PC-3 (cell line): ENCODE results near the gene SCNN1B. TPM values are rescaled to one million over a fixed set of nuclear protein-coding genes. Genes with fewer than 3 reads are reported as not detected.

Source experiments
- ATAC-seq: fragments of 200-7000 bp; cut with Tn5 transposase; 2 replicates; pipeline ENCODE4 v1.9.1; 2020; ENCODE audit warnings: mild to moderate bottlenecking, moderate library complexity
- BruUV-seq: library from RNA; stranded (reverse); fragments of 400-500 nt; replicated peaks from 2 replicates; lab custom pipeline; 2021; lab: Mats Ljungman, UMichigan
- CTCF ChIA-PET: fragments of 300-600 bp; sonication (Branson Sonifier 250); formaldehyde crosslinking; loops from one replicate; lab custom pipeline; 2022; ENCODE audit warnings: antibody characterized with exemption; lab: Charles Lee
- POLR2A ChIA-PET: fragments of 300-600 bp; sonication (Branson Sonifier 250); formaldehyde crosslinking; loops from one replicate; lab custom pipeline; 2022; ENCODE audit warnings: antibody characterized with exemption; ENCODE audit not compliant: unreplicated experiment; lab: Charles Lee
- DNase-seq: peaks from one replicate; pipeline ENCODE4 v3.0.0-alpha.2; 2015
- H2AFZ ChIP-seq: fragments of 300-600 bp; sonication (generic); 2 replicates; pipeline ENCODE4 v1.6.0; 2016; ENCODE audit warnings: antibody characterized with exemption, low read length
- H3F3A ChIP-seq: fragments of 300-600 bp; sonication (generic); one replicate; pipeline ENCODE4 v1.6.0; 2017; ENCODE audit warnings: antibody characterized with exemption, low read length, control low read depth, mild to moderate bottlenecking; ENCODE audit not compliant: unreplicated experiment
- H3K27ac ChIP-seq: fragments of 300-600 bp; sonication (generic); 2 replicates; pipeline ENCODE4 v1.5.1; 2016; ENCODE audit warnings: mild to moderate bottlenecking, low read length
- H3K27me3 ChIP-seq: fragments of 300-600 bp; sonication (generic); 2 replicates; pipeline ENCODE4 v1.6.1; 2016; ENCODE audit warnings: low read length, mixed read lengths
- H3K36me3 ChIP-seq: fragments of 300-600 bp; sonication (generic); 2 replicates; pipeline ENCODE4 v1.6.1; 2016; ENCODE audit warnings: low read depth, mixed run types, low read length, mixed read lengths
- H3K4me1 ChIP-seq: fragments of 300-600 bp; sonication (generic); 2 replicates; pipeline ENCODE4 v1.5.1; 2016; ENCODE audit warnings: low read length; ENCODE audit not compliant: insufficient read depth
- H3K4me2 ChIP-seq: fragments of 300-600 bp; sonication (generic); 2 replicates; pipeline ENCODE4 v1.6.0; 2016; ENCODE audit warnings: low read length
- H3K4me3 ChIP-seq: fragments of 300-600 bp; sonication (generic); 2 replicates; pipeline ENCODE4 v1.5.1; 2016; ENCODE audit warnings: mild to moderate bottlenecking, low read length, mixed read lengths
- H3K79me2 ChIP-seq: fragments of 300-600 bp; sonication (generic); 2 replicates; pipeline ENCODE4 v1.6.1; 2017; ENCODE audit warnings: low read length, mixed read lengths
- H3K9ac ChIP-seq: fragments of 300-600 bp; sonication (generic); 2 replicates; pipeline ENCODE4 v1.6.0; 2016; ENCODE audit warnings: mild to moderate bottlenecking, low read length
- H3K9me2 ChIP-seq: fragments of 300-600 bp; sonication (generic); replicated peaks from 2 replicates; pipeline ENCODE4 v1.6.1; 2016; ENCODE audit warnings: mixed run types, low read length, mixed read lengths
- H3K9me3 ChIP-seq: fragments of 300-600 bp; sonication (generic); 2 replicates; pipeline ENCODE4 v1.6.1; 2016; ENCODE audit warnings: low read length, mixed read lengths
- H4K20me1 ChIP-seq: fragments of 300-600 bp; sonication (generic); 2 replicates; pipeline ENCODE4 v1.6.1; 2016; ENCODE audit warnings: low read length, mixed read lengths
- EZH2 ChIP-seq: fragments of 300-600 bp; sonication (generic); IDR thresholded peaks from one replicate; pipeline ENCODE4 v1.6.1; 2017; ENCODE audit warnings: antibody characterized with exemption, mild to moderate bottlenecking, low read length; ENCODE audit not compliant: unreplicated experiment
- EZH2phosphoT487 ChIP-seq: fragments of 300-600 bp; sonication (generic); IDR thresholded peaks from 2 replicates; pipeline ENCODE4 v1.6.1; 2018; ENCODE audit warnings: mild to moderate bottlenecking, antibody characterized with exemption, low read length, borderline replicate concordance
- intact Hi-C: fragments of 100-400 bp; cut with micrococcal nuclease; formaldehyde crosslinking; loops from 2 replicates; pipeline ENCODE4 v1.9.0; 2023
- total RNA-seq: library from RNA; depleted of rRNA; stranded (reverse); fragments of >200 nt; gene quantifications from 2 replicates; pipeline ENCODE4 v1.2.3, GENCODE V29; 2014
- TF ChIP-seq, protein P1 (sequence below): fragments of 300-600 bp; sonication (generic); conservative IDR thresholded peaks from 2 replicates; pipeline ENCODE4 v1.5.1; 2017; ENCODE audit warnings: antibody characterized with exemption, low read depth, mild to moderate bottlenecking, low read length

Gene SCNN1B
- total RNA-seq, 1 experiment from 2014 or later = 4.1 TPM

DNA sequence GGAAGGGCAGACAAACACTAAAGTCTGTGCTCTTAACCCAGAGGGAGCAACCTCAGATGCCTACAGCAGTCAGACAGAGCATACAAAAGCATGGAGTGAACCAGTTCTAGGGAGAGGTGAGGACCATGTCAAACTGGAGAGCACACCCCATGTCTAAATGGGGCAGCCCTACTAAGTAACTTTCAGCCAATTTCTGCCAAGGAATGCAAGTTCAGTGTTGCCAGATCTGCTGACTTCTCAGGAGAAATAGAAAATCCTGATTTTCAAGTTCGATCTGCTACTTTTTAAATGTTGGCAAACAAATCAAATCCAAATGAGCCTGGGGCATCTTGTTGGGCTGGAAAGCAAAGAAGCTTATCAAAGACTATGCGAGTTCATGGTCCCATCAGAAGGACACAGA is 17.5 kb upstream of the SCNN1B start:
- ChIA-PET CTCF (no interaction called here), POLR2A (no interaction called here)
- DNase-seq (peak; percentile 72), ATAC-seq (no peak)
- TF ChIP-seq, protein P1, sequence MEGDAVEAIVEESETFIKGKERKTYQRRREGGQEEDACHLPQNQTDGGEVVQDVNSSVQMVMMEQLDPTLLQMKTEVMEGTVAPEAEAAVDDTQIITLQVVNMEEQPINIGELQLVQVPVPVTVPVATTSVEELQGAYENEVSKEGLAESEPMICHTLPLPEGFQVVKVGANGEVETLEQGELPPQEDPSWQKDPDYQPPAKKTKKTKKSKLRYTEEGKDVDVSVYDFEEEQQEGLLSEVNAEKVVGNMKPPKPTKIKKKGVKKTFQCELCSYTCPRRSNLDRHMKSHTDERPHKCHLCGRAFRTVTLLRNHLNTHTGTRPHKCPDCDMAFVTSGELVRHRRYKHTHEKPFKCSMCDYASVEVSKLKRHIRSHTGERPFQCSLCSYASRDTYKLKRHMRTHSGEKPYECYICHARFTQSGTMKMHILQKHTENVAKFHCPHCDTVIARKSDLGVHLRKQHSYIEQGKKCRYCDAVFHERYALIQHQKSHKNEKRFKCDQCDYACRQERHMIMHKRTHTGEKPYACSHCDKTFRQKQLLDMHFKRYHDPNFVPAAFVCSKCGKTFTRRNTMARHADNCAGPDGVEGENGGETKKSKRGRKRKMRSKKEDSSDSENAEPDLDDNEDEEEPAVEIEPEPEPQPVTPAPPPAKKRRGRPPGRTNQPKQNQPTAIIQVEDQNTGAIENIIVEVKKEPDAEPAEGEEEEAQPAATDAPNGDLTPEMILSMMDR = no peak
- TF ChIP-seq EZH2 (no peak), EZH2phosphoT487 (no peak)
- Histone ChIP-seq H3K4me3 (no peak overlapping the region), H4K20me1 (no peaks in the 10 kb centered on the region), H3K27me3 (no peaks in the 10 kb centered on the region), H3K9me2 (no peaks in the 10 kb centered on the region), H3K27ac (peak overlapping the region; percentile 26; the same call in 1 of the 2 replicates), H3K9ac (no peak overlapping the region), H2AFZ (no peak overlapping the region), H3K4me2 (no peak overlapping the region; the same call in 1 of the 2 replicates), H3K36me3 (no peaks in the 10 kb centered on the region), H3K4me1 (peaks cover 54% of the 10 kb centered on the region), H3K9me3 (no peaks in the 10 kb centered on the region), H3K79me2 (no peaks in the 10 kb centered on the region), H3F3A (no peaks in the 10 kb centered on the region)
- BruUV-seq = no TSS peak
- intact Hi-C loops = loop anchor here (5.0 to 10.0 kb wide), 2 partner anchors 100 to 138 kb away; partner anchors contain the start of gene SCNN1G

DNA sequence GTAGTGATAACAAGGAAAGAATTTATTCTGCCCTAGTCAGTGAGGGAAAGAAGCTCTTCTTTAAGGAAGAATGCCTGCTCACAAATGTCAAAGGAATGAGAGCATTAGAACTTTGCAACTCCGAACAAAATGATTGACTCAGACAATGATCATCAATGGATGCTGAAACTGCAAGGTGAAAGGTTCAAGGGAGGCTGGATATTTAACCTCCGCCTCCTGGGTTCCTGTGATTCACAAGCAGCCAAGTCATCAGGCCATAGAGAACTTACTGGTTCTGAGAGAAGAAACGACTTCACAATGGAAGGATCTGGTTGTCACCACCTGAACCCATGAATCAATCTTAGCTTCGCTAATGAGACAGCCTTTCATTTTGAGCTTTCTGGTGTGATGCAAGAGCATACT is 16.0 kb upstream of the SCNN1B start:
- Histone ChIP-seq H3K9me2 (no peaks in the 10 kb centered on the region), H3K27ac (peak overlapping the region; percentile 78), H3K4me1 (peaks cover 51% of the 10 kb centered on the region), H3K9me3 (no peaks in the 10 kb centered on the region), H3K4me3 (no peak overlapping the region), H3K36me3 (no peaks in the 10 kb centered on the region), H3K27me3 (no peaks in the 10 kb centered on the region), H3K79me2 (no peaks in the 10 kb centered on the region), H3F3A (no peaks in the 10 kb centered on the region), H3K4me2 (peak overlapping the region; percentile 60), H3K9ac (no peak overlapping the region), H4K20me1 (no peaks in the 10 kb centered on the region), H2AFZ (peak overlapping the region; percentile 60)
- TF ChIP-seq, protein P1 = no peak
- TF ChIP-seq EZH2phosphoT487 = no peak
- TF ChIP-seq EZH2 = no peak
- ChIA-PET CTCF (no interaction called here), POLR2A (no interaction called here)
- intact Hi-C loops = loop anchor here (10.0 kb wide), 1 partner anchor 101 kb away; the partner anchor contains the start of gene SCNN1G
- peak; percentile 86 for DNase-seq
- BruUV-seq = no TSS peak
- no peak for ATAC-seq

DNA sequence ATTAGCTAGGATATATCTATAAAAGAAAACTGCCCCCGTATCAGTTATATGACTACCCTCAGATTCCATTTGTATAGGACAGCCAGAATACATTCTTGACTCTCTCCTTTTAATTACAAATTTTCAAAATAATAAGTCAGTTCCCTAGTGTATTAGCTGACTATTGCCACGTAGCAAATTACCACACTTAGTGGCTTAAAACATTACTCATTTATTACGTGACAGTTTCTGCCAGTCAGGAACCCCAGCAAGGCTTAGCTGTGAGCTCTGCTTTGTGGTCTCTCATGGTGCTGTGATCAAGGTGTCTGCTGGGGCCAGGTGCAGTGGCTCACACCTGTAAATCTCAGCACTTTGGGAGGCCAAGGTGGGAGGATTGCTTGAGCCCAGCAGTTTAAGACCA is 13.9 kb upstream of the SCNN1B start:
- TF ChIP-seq EZH2phosphoT487 (no peak), EZH2 (no peak)
- TF ChIP-seq, protein P1 = no peak
- no peaks in the 10 kb centered on the region for H3K79me2 ChIP-seq
- no peaks in the 10 kb centered on the region for H4K20me1 ChIP-seq
- CTCF ChIA-PET = no interaction called here
- H3K9me3 ChIP-seq = no peaks in the 10 kb centered on the region
- H3K36me3 ChIP-seq = no peaks in the 10 kb centered on the region
- H2AFZ ChIP-seq = no peak overlapping the region
- H3K4me2 ChIP-seq = no peak overlapping the region
- H3K9ac ChIP-seq = no peak overlapping the region
- POLR2A ChIA-PET = no interaction called here
- no peaks in the 10 kb centered on the region for H3K27me3 ChIP-seq
- H3F3A ChIP-seq = no peaks in the 10 kb centered on the region
- intact Hi-C loops = loop anchor here (10.0 kb wide), 1 partner anchor 103 kb away; the partner anchor contains the start of gene SCNN1G
- H3K4me1 ChIP-seq = peaks cover 38% of the 10 kb centered on the region
- BruUV-seq = no TSS peak
- DNase-seq = no peak
- H3K4me3 ChIP-seq = no peak overlapping the region
- H3K27ac ChIP-seq = no peak overlapping the region
- H3K9me2 ChIP-seq = no peaks in the 10 kb centered on the region
- ATAC-seq = no peak
